H9 (cell line): ENCODE data around the gene IGF1R. TPM values are rescaled to one million over a fixed set of nuclear protein-coding genes. Genes with fewer than 3 reads are reported as not detected.

ENCODE experiments used
- DNase-seq: peaks from one replicate; pipeline ENCODE4 v3.0.0-alpha.2; 2017
- H2AFZ ChIP-seq: one replicate; pipeline ENCODE4 v1.6.1; 2013; ENCODE audit warnings: mild to moderate bottlenecking, low read length, control low read depth, moderate library complexity
- H2AK5ac ChIP-seq: 2 replicates; pipeline ENCODE4 v1.6.1; 2013; ENCODE audit warnings: low read length, control low read depth, mixed read lengths; ENCODE audit not compliant: insufficient read length
- H2BK120ac ChIP-seq: one replicate; pipeline ENCODE4 v1.6.1; 2013; ENCODE audit warnings: low read depth, mild to moderate bottlenecking, low read length, control low read depth, inconsistent platforms; ENCODE audit not compliant: poor library complexity, severe bottlenecking
- H2BK12ac ChIP-seq: 2 replicates; pipeline ENCODE4 v1.6.1; 2013; ENCODE audit warnings: low read length, control low read depth, mixed read lengths, low read depth; ENCODE audit not compliant: insufficient read length
- H2BK15ac ChIP-seq: 2 replicates; pipeline ENCODE4 v1.6.1; 2013; ENCODE audit warnings: low read depth, low read length, control low read depth
- H2BK20ac ChIP-seq: one replicate; pipeline ENCODE4 v1.6.1; 2013; ENCODE audit warnings: low read depth, mild to moderate bottlenecking, low read length, control low read depth, inconsistent platforms; ENCODE audit not compliant: poor library complexity, severe bottlenecking
- H2BK5ac ChIP-seq: 2 replicates; pipeline ENCODE4 v1.6.1; 2013; ENCODE audit warnings: low read length, control low read depth, mixed read lengths; ENCODE audit not compliant: insufficient read length
- H3K14ac ChIP-seq: 2 replicates; pipeline ENCODE4 v1.6.1; 2013; ENCODE audit warnings: low read length, control low read depth; ENCODE audit not compliant: insufficient read depth
- H3K18ac ChIP-seq: 2 replicates; pipeline ENCODE4 v1.6.1; 2013; ENCODE audit warnings: low read depth, mild to moderate bottlenecking, mixed read lengths, low read length, control low read depth; ENCODE audit not compliant: insufficient read length
- H3K23ac ChIP-seq: 2 replicates; pipeline ENCODE4 v1.6.1; 2013; ENCODE audit warnings: low read length, control low read depth, mixed read lengths, low read depth; ENCODE audit not compliant: insufficient read length
- H3K23me2 ChIP-seq: 2 replicates; pipeline ENCODE4 v1.6.1; 2013; ENCODE audit warnings: low read depth, mild to moderate bottlenecking, mixed read lengths, low read length, control low read depth; ENCODE audit not compliant: insufficient read length, poor library complexity, severe bottlenecking
- H3K27ac ChIP-seq: 2 replicates; pipeline ENCODE4 v1.5.1; 2013; ENCODE audit warnings: low read length, control low read depth, mixed read lengths, low read depth; ENCODE audit not compliant: insufficient read length
- H3K27me3 ChIP-seq: 2 replicates; pipeline ENCODE4 v1.6.1; 2013; ENCODE audit warnings: low read length, control low read depth, inconsistent platforms; ENCODE audit not compliant: insufficient read depth
- H3K4ac ChIP-seq: 2 replicates; pipeline ENCODE4 v1.6.1; 2013; ENCODE audit warnings: low read depth, mild to moderate bottlenecking, control low read depth, inconsistent platforms, low read length, moderate library complexity
- H3K4me1 ChIP-seq: 2 replicates; pipeline ENCODE4 v1.6.1; 2013; ENCODE audit warnings: low read length, control low read depth, inconsistent platforms; ENCODE audit not compliant: insufficient read depth
- H3K4me2 ChIP-seq: 2 replicates; pipeline ENCODE4 v1.6.1; 2013; ENCODE audit warnings: low read length, control low read depth, mixed read lengths; ENCODE audit not compliant: insufficient read length, insufficient read depth
- H3K56ac ChIP-seq: 2 replicates; pipeline ENCODE4 v1.6.1; 2013; ENCODE audit warnings: low read depth, mild to moderate bottlenecking, mixed read lengths, low read length, control low read depth; ENCODE audit not compliant: insufficient read length
- H3K79me1 ChIP-seq: 2 replicates; pipeline ENCODE4 v1.6.1; 2013; ENCODE audit warnings: low read depth, mild to moderate bottlenecking, moderate library complexity, low read length, control low read depth, inconsistent platforms; ENCODE audit not compliant: insufficient read depth, poor library complexity, severe bottlenecking
- H3K79me2 ChIP-seq: 2 replicates; pipeline ENCODE4 v1.6.1; 2013; ENCODE audit warnings: low read length, control low read depth, inconsistent platforms; ENCODE audit not compliant: insufficient read depth
- H3K9ac ChIP-seq: 2 replicates; pipeline ENCODE4 v1.6.1; 2013; ENCODE audit warnings: low read length, control low read depth, mixed read lengths; ENCODE audit not compliant: insufficient read length; ENCODE audit errors: extremely low read depth
- H3K9me3 ChIP-seq: one replicate; pipeline ENCODE4 v1.6.1; 2013; ENCODE audit warnings: low read depth, low read length, inconsistent platforms; ENCODE audit not compliant: control insufficient read depth
- H3T11ph ChIP-seq: one replicate; pipeline ENCODE4 v1.6.1; 2013; ENCODE audit warnings: mild to moderate bottlenecking, low read length, control low read depth, inconsistent platforms
- H4K20me1 ChIP-seq: one replicate; pipeline ENCODE4 v1.6.1; 2013; ENCODE audit not compliant: control insufficient read depth, insufficient read length, insufficient read depth
- H4K5ac ChIP-seq: 2 replicates; pipeline ENCODE4 v1.6.1; 2013; ENCODE audit warnings: low read depth, mild to moderate bottlenecking, mixed read lengths, low read length, control low read depth; ENCODE audit not compliant: insufficient read length
- H4K8ac ChIP-seq: replicated peaks from 2 replicates; pipeline ENCODE4 v1.6.1; 2013; ENCODE audit warnings: low read length, control low read depth, mixed read lengths, low read depth; ENCODE audit not compliant: insufficient read length
- H4K91ac ChIP-seq: 2 replicates; pipeline ENCODE4 v1.6.1; 2013; ENCODE audit warnings: low read depth, mild to moderate bottlenecking, moderate library complexity, mixed read lengths, low read length, control low read depth; ENCODE audit not compliant: insufficient read length
- H3K27ac Mint-ChIP-seq, 3 experiments: 2 replicates in 2 of 3; 3 replicates in 1 of 3; pipeline ENCODE4 v1.8.0; 2020 to 2021; ENCODE audit warnings: mixed read lengths in 3 of 3, mild to moderate bottlenecking in 1 of 3, moderate library complexity in 1 of 3
- H3K27me3 Mint-ChIP-seq: 2 replicates; pipeline ENCODE4 v1.8.0; 2021; ENCODE audit warnings: low read depth, mild to moderate bottlenecking, moderate library complexity, mixed read lengths
- H3K36me3 Mint-ChIP-seq, 3 experiments: 2 replicates in 2 of 3; 3 replicates in 1 of 3; pipeline ENCODE4 v1.8.0; 2020 to 2021; ENCODE audit warnings: low read depth in 3 of 3, mixed read lengths in 3 of 3; ENCODE audit not compliant: insufficient read depth in 1 of 3
- H3K4me1 Mint-ChIP-seq, 2 experiments: 2 replicates each; pipeline ENCODE4 v1.8.0; 2020; ENCODE audit warnings: mixed read lengths in 2 of 2
- H3K4me3 Mint-ChIP-seq, 2 experiments: 2 replicates in 1 of 2; 3 replicates in 1 of 2; pipeline ENCODE4 v1.8.0; 2020 to 2021; ENCODE audit warnings: mild to moderate bottlenecking in 2 of 2, mixed read lengths in 2 of 2, moderate library complexity in 1 of 2
- H3K9me3 Mint-ChIP-seq, 2 experiments: 2 replicates in 1 of 2; 3 replicates in 1 of 2; pipeline ENCODE4 v1.8.0; 2020; ENCODE audit warnings: mild to moderate bottlenecking in 2 of 2, mixed read lengths in 2 of 2, moderate library complexity in 1 of 2
- CTCF ChIP-seq: fragments of 200-600 bp; sonication (generic); conservative IDR thresholded peaks from 3 replicates; pipeline ENCODE4 v1.8.0; 2021; ENCODE audit warnings: antibody characterized with exemption, mild to moderate bottlenecking
- WGBS: extraction: QIAGEN DNeasy Blood & Tissue Kit; methylation state at CpG from one replicate; pipeline ENCODE4 v1.1.7; 2013; ENCODE audit warnings: missing lambda C conversion rate, low lambda C conversion rate, mixed read lengths; ENCODE audit not compliant: insufficient read length; ENCODE audit errors: extremely low coverage; 5-methylcytosine and 5-hydroxymethylcytosine counted together
- total RNA-seq: library from RNA; stranded (reverse); gene quantifications from 2 replicates; pipeline ENCODE4 v1.2.1, GENCODE V29; 2021

The IGF1R gene
- total RNA-seq, 1 experiment from 2014 or later = 70.0 TPM

- Histone ChIP-seq H2BK5ac (no peak overlapping the region), H3T11ph (no peak overlapping the region), H3K9me3 (no peaks in the 10 kb centered on the region), H2AK5ac (no peak overlapping the region), H2BK20ac (no peak overlapping the region), H3K4me1 (peaks cover 3% of the 10 kb centered on the region; the same call in 1 of the 2 replicates), H4K91ac (no peak overlapping the region), H3K18ac (no peak overlapping the region), H2BK15ac (no peak overlapping the region), H2BK120ac (no peak overlapping the region), H2AFZ (no peak overlapping the region), H3K27me3 (no peaks in the 10 kb centered on the region), H3K27ac (no peak overlapping the region), H4K5ac (no peak overlapping the region), H3K79me2 (no peaks in the 10 kb centered on the region; the same call in 1 of the 2 replicates), H3K79me1 (peaks cover 5% of the 10 kb centered on the region), H3K9ac (no peak overlapping the region), H3K4me2 (no peak overlapping the region), H3K56ac (no peak overlapping the region), H2BK12ac (no peak overlapping the region), H3K14ac (no peak overlapping the region), H4K20me1 (no peaks in the 10 kb centered on the region), H4K8ac (no peak overlapping the region), H3K4ac (no peak overlapping the region), H3K23me2 (no peaks in the 10 kb centered on the region), H3K23ac (no peak overlapping the region)
- DNase-seq = no peak
- no peak for TF ChIP-seq CTCF
- no CpG with 5 or more reads among the region's 4 CpGs for WGBS
- peaks cover 16 to 38% (median 37%) of the 10 kb centered on the region in 3 experiments; a peak in 6 of 7 replicates for H3K36me3 Mint-ChIP-seq
- no peak overlapping the region for H3K4me3 Mint-ChIP-seq
- no peaks in the 10 kb centered on the region for H3K27me3 Mint-ChIP-seq
- H3K27ac Mint-ChIP-seq = no peak overlapping the region
- peaks cover 10 to 24% of the 10 kb centered on the region in 2 experiments for H3K4me1 Mint-ChIP-seq
- no peaks in the 10 kb centered on the region for H3K9me3 Mint-ChIP-seq
Measured at GRCh38 chr15:98894312-98894711, 246.0 kb downstream of the IGF1R start.
